K562 (cell line): Measurements from ENCODE around the gene MTHFR. TPM values are rescaled to one million over a fixed set of nuclear protein-coding genes. Genes with fewer than 3 reads are reported as not detected.

ENCODE experiments used
- ATF4 ChIP-seq: fragments of 450-650 bp; formaldehyde crosslinking; IDR thresholded peaks from 2 replicates; pipeline ENCODE4 v1.4.0; 2022; ENCODE audit warnings: mild to moderate bottlenecking, moderate library complexity
- CCAR2 ChIP-seq: fragments of 200-400 bp; formaldehyde crosslinking; IDR thresholded peaks from 2 replicates; pipeline ENCODE4 v1.6.1; 2017; ENCODE audit warnings: mild to moderate bottlenecking, low read depth, low read length
- CHD4 ChIP-seq: fragments of 200-600 bp; sonication (generic); IDR thresholded peaks from 3 replicates; pipeline ENCODE4 v1.6.1; 2012; ENCODE audit warnings: low read depth, mild to moderate bottlenecking, mixed read lengths, low read length, inconsistent platforms; ENCODE audit not compliant: insufficient read depth, insufficient replicate concordance, poor library complexity, severe bottlenecking
- CREBBP ChIP-seq: IDR thresholded peaks from one replicate; pipeline ENCODE4 v1.6.1; 2012; ENCODE audit warnings: low read depth, mild to moderate bottlenecking, control low read depth, inconsistent platforms, low read length
- CTBP1 ChIP-seq: fragments of 450-650 bp; IDR thresholded peaks from 2 replicates; pipeline ENCODE4 v1.6.1; 2016; ENCODE audit warnings: borderline replicate concordance
- E2F1 ChIP-seq: sonication (generic); formaldehyde crosslinking; IDR thresholded peaks from 2 replicates; pipeline ENCODE4 v1.8.1; 2023; ENCODE audit warnings: mild to moderate bottlenecking, missing genetic modification reagents, moderate library complexity
- ESRRA ChIP-seq: fragments of 450-650 bp; IDR thresholded peaks from 2 replicates; pipeline ENCODE4 v1.6.1; 2014; ENCODE audit warnings: low read depth, mild to moderate bottlenecking, moderate library complexity, borderline replicate concordance
- ETV6 ChIP-seq, 3 experiments: fragments of 150-350 bp in 1 of 3; sonication (generic) in 1 of 3; formaldehyde crosslinking in 1 of 3; IDR thresholded peaks; 2 replicates each; pipeline versions ENCODE4 v1.6.1 to v1.8.0; 2014 to 2022; ENCODE audit warnings: borderline replicate concordance in 2 of 3, low read depth in 2 of 3, antibody characterized with exemption in 1 of 3, low read length in 1 of 3, mild to moderate bottlenecking in 1 of 3, missing genetic modification reagents in 1 of 3
- FOXK1 ChIP-seq: sonication (generic); formaldehyde crosslinking; IDR thresholded peaks from 2 replicates; pipeline ENCODE4 v1.8.0; 2022; ENCODE audit warnings: missing genetic modification reagents, mild to moderate bottlenecking, borderline replicate concordance
- FUS ChIP-seq: fragments of 200-400 bp; formaldehyde crosslinking; optimal IDR thresholded peaks from 2 replicates; pipeline ENCODE3; 2017; ENCODE audit warnings: low read depth, low read length
- JUND ChIP-seq, 2 experiments: IDR thresholded peaks; 2 replicates in 1 of 2; 3 replicates in 1 of 2; pipeline ENCODE4 v1.6.1; 2011; ENCODE audit warnings: borderline replicate concordance in 2 of 2, low read depth in 2 of 2, low read length in 2 of 2, improper control_type of control experiment in 1 of 2, missing biosample characterization in 1 of 2, missing genetic modification characterization in 1 of 2, missing genetic modification reagents in 1 of 2
- MECOM ChIP-seq: fragments of 250-450 bp; sonication (Bioruptor Pico); IDR thresholded peaks from 2 replicates; pipeline ENCODE4 v1.8.0; 2022; ENCODE audit warnings: inconsistent platforms
- MED1 ChIP-seq: sonication (generic); formaldehyde crosslinking; IDR thresholded peaks from 2 replicates; pipeline ENCODE4 v1.8.1; 2023; ENCODE audit warnings: missing genetic modification reagents, borderline replicate concordance
- MLLT1 ChIP-seq, 2 experiments: fragments of 450-650 bp; IDR thresholded peaks; 2 replicates each; pipeline ENCODE4 v1.6.1; 2016
- PHB2 ChIP-seq: fragments of 450-650 bp; IDR thresholded peaks from 2 replicates; pipeline ENCODE4 v1.6.1; 2017; ENCODE audit warnings: low read depth
- RCOR1 ChIP-seq, 2 experiments: IDR thresholded peaks; 2 replicates each; pipeline ENCODE4 v1.6.1; 2012; ENCODE audit warnings: low read depth in 2 of 2, low read length in 2 of 2, borderline replicate concordance in 1 of 2, improper control_type of control experiment in 1 of 2
- TAF15 ChIP-seq: fragments of 200-400 bp; formaldehyde crosslinking; IDR thresholded peaks from 2 replicates; pipeline ENCODE4 v1.6.1; 2017; ENCODE audit warnings: mild to moderate bottlenecking, low read depth, low read length, moderate library complexity
- TCF7 ChIP-seq: sonication (generic); IDR thresholded peaks from 2 replicates; pipeline ENCODE4 v1.6.1; 2016; ENCODE audit warnings: antibody characterized with exemption, borderline replicate concordance
- YY1 ChIP-seq, 3 experiments: IDR thresholded peaks; 2 replicates each; pipeline ENCODE4 v1.6.1; 2011; ENCODE audit warnings: low read length in 2 of 3, mild to moderate bottlenecking in 2 of 3, moderate library complexity in 2 of 3, borderline replicate concordance in 1 of 3, control low read depth in 1 of 3, low read depth in 1 of 3; ENCODE audit not compliant: insufficient read depth in 3 of 3, insufficient replicate concordance in 2 of 3, control insufficient read depth in 1 of 3, insufficient read length in 1 of 3; ENCODE audit errors: extremely low read depth in 1 of 3
- ZC3H4 ChIP-seq: sonication (generic); formaldehyde crosslinking; IDR thresholded peaks from 2 replicates; pipeline ENCODE4 v1.9.0; 2021; ENCODE audit warnings: missing genetic modification reagents, borderline replicate concordance
- ZNF282 ChIP-seq: sonication (generic); formaldehyde crosslinking; IDR thresholded peaks from 2 replicates; pipeline ENCODE4 v1.8.1; 2023; ENCODE audit warnings: missing genetic modification reagents
- ZNF444 ChIP-seq: fragments of 250-450 bp; sonication (Bioruptor Pico); IDR thresholded peaks from 2 replicates; pipeline ENCODE4 v1.4.0; 2020; ENCODE audit warnings: mild to moderate bottlenecking, moderate library complexity
- ZNF583 ChIP-seq: fragments of 250-450 bp; sonication (Bioruptor Pico); IDR thresholded peaks from 2 replicates; pipeline ENCODE4 v1.4.0; 2020
- ZSCAN29 ChIP-seq: fragments of 450-650 bp; IDR thresholded peaks from 2 replicates; pipeline ENCODE4 v1.6.1; 2017
- polyA plus RNA-seq, 8 experiments: library from polyadenylated mRNA; depleted of rRNA in 4 of 8; stranded (reverse) in 5 of 8; unstranded in 3 of 8; fragments of >200 nt; fragmentation: Nextera tagmentation in 2 of 8; fragmentation: Illumina TruSeq in 1 of 8; extraction: Ambion mirVana in 2 of 8; extraction: Trizol in 1 of 8; gene quantifications; 2 replicates each; pipeline versions ENCODE4 v1.2.1 to v1.2.3, GENCODE V29; 2011 to 2014; ENCODE audit warnings: inconsistent platforms in 1 of 8, missing spikeins in 1 of 8
- total RNA-seq, 7 experiments: library from RNA; depleted of rRNA in 6 of 7; stranded (reverse); fragments of >200 nt in 6 of 7; fragmentation: Illumina TruSeq in 2 of 7; extraction: Trizol in 2 of 7; gene quantifications; 2 replicates each; pipeline versions ENCODE4 v1.2.1 to v1.2.3, GENCODE V29; 2011 to 2021; ENCODE audit warnings: low replicate concordance in 1 of 7

The MTHFR gene
- total and polyA plus RNA-seq, 9 of the 15 experiments (the other 6 are each of a cell fraction or from before 2014, with no cell fraction given) = 5.0 to 104 (median 62.6) TPM

- TF ChIP-seq CHD4 (no peak), MLLT1 (IDR thresholded peaks at IDR 0.05) (no peak), ZNF282 (CRISPR knock-in tag) (no peak), TAF15 (no peak), CREBBP (no peak), CTBP1 (no peak), CCAR2 (no peak), ESRRA (no peak), E2F1 (CRISPR knock-in tag) (0 out of 2 replicates have a peak, but pooled peaks have one; percentile 35), JUND (IDR thresholded peaks at IDR 0.05; ENCODE audit: borderline replicate concordance, low read depth, low read length) (no peak), JUND (tag; IDR thresholded peaks at IDR 0.05; ENCODE audit: borderline replicate concordance, low read depth, low read length) (no peak), RCOR1 (IDR thresholded peaks at IDR 0.05; ENCODE audit: borderline replicate concordance in 1 of 2, low read depth in 2 of 2, low read length in 2 of 2) (no peak), ETV6 (IDR thresholded peaks at IDR 0.05; ENCODE audit: borderline replicate concordance in 1 of 2, low read depth in 2 of 2, low read length in 1 of 2) (no peak), ETV6 (CRISPR knock-in tag; IDR thresholded peaks at IDR 0.05; ENCODE audit: borderline replicate concordance) (no peak), FUS (no peak), TCF7 (no peak), PHB2 (no peak), MECOM (CRISPR knock-in tag) (no peak), ZSCAN29 (no peak), ZNF583 (no peak), YY1 (IDR thresholded peaks at IDR 0.05; ENCODE audit: borderline replicate concordance in 1 of 3, control insufficient read depth in 1 of 3, extremely low read depth in 1 of 3, insufficient read depth in 3 of 3, insufficient read length in 1 of 3, insufficient replicate concordance in 2 of 3, low read depth in 1 of 3, low read length in 2 of 3) (no peak), ATF4 (CRISPR knock-in tag) (no peak), ZNF444 (no peak), ZC3H4 (CRISPR knock-in tag) (peak; percentile 47; the same call in 1 of the 2 replicates), MED1 (CRISPR knock-in tag) (0 out of 2 replicates have a peak, but pooled peaks have one; percentile 55), FOXK1 (CRISPR knock-in tag) (0 out of 2 replicates have a peak, but pooled peaks have one; percentile 63)
These were observed 10.4 kb downstream of the MTHFR start (continued) for GRCh38 chr1:11795238-11795890.
